NCI-H1436 (cell line): ENCODE measurements around the gene PAWR.
A peak's percentile ranks its signal among the peaks of the same experiment; 100 is the strongest.
"Not testable (repeated sequence)": the region's sequence is repeated elsewhere in the genome, so short reads cannot be mapped to it uniquely, and the experiment has no call there.

Experiments
- DNase-seq: peaks from one replicate; lab custom pipeline; 2025; lab: John Stamatoyannopoulos, UW

The PAWR gene

DNA sequence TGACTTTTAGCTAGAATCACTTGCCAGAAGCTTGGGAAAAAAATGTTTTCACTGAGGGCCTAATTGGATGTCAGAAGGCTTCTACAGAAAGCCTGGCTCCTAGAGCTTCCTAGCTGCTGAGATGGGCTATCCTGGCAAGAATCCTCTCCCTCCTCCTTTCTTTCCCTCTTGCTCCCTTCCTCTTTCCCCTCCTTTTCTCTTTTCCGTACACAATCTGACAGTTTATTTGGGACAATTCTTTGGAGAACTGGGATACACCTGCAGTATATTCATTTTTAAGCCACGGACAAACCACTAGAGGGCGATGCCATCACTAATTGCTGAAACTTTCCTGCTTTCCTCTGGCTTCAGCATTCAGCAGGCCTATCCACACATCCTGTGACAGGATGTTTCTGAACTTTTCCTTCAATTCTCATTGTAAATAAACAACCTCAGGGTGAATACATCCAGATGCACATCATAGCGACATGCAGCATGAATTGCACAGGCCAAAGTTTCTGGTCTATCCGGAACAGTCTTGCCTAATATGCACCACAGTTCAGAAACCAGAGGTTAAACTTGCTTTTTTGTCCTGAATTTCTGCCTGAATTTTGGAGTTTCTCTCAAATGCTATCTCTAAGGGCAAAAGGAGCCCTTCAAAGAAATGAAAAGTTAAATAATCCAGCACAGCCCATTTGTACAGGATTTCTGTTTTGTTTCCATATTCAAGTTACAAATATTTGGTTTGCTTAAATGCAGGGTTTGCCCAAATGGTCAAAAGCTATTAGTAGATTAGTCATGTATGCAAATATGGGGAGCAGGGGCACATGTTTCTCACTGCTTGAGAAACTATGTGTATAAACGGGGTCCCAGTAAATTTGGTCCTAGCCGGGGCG is 142.8 kb downstream of the PAWR start:
- DNase-seq = peak; percentile 21

DNA sequence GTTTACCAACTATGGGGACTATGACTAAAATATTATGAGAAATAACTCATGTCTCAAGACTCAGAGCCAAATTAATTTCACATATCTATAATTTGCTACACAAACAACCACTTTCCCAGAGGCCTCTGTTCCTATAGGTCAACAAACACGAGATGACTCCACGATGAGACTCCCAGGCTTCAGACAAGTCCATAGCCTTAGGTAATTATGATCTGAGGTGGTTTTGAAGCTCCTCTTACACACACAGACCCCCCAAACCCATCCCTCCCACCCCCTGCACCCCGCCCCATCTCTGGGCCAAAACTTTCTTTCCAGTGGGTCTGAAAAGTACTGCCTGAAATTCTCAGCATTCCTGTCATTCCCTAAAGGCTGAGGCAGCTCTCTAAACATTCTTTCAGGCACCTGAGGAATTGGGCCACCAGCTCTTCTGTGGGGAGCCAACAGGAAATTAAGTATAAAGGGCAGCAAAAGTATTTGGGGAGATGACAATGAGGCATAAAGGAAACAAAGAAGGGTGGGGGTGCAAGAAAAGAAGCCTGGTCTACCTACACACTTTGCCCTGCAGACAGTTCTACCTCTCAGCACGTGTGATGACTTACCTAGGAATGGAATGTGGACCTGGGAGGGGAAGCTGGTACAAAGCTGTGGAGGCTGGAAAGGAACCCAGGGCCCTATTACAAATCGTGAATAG is 143.6 kb downstream of the PAWR start:
- DNase-seq = no peak

DNA sequence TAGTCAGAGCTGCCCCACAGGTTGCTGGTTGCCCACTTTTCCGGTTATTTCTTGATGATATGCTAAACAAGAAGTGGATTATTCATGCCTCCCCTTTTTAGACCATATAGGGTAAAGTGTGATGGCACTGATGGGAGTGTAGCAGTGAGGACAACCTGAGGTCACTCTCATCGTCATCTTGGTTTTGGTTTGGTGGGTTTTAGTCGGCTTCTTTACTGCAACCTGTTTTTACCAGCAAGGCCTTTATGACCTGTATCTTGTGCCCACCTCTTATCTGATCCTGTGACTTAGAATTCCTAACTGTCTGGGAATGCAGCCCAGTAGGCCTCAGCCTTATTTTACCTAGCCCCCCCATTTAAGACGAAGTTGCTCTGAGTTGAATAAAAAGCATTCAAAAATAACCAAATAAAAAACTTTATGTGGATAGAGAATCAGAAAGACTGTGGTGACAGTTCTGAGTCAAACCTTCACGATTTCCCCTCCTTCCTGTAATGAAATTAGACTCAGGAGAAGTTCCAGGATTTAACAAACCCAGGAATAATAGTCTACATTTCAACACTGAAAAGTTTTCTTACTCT is 144.2 kb downstream of the PAWR start:
- DNase-seq = no peak

DNA sequence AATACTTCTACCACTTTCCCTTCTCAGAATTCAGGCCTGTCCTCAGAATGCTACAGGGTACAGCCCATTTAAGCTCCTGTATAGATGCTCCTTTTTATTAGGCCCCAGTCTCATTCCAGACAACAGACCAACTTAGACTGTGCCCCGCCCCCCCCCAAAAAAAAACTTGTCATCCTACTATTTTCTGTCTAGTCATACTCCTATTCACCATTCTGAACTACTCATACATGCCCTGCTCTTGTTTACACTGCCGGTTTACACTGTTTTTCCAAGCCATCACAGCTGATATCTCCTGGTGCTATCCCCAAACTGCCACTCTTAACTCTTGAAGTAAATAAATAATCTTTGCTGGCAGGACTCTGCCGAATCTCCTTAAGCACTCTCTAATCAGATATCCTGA is 146.3 kb downstream of the PAWR start:
- not testable (repeated sequence) for DNase-seq

DNA sequence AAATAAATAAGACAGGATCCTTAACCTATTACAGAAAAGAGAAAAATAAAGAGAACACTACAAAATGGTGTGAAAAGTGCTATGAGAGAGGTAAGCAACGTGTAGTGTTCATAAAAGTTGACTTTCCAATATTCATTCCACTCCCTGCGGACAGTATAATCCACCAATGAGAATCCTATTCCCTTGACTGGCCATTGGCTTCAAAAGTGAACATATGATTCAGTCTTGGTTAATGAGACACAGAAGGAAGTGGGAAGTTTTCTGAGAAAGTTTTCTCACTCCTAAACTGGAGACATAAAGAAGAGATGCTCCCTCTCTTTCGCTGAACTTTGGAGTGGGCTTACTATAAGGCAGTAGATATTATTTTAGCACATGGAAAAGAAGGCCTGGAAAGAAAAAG is 153.1 kb downstream of the PAWR start:
- no peak for DNase-seq

DNA sequence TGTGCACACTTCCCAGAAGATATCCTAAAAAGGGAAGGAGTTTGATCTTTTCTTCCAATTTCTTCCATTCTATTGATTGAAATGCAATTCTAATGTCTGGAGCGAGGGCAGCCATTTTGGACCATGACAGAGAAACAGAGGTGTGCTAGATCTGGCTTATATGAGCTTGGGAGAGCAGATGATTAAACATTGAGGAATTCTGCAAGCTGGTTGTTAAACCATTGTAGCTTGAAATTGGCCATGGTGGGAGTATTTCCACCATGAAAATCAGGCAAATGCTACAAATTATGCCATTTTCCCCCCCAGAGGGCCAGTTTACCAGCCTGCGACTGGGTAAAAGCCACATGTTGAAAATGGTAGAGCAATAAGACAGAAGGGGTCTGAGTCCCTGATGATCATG is 155.0 kb downstream of the PAWR start:
- no peak for DNase-seq
